KBM-7 (cell line): ENCODE measurements around the gene PAPPA.

Source experiments
- DNase-seq: peaks from one replicate; pipeline ENCODE4 v3.0.0-alpha.2; 2015
- in situ Hi-C: fragments of 300-500 bp; cut with MboI; formaldehyde crosslinking; loops from 2 replicates; pipeline ENCODE4 v1.14.3; 2020; ENCODE audit warnings: low sequenced_read_pairs, low pct_unique_long_range_greater_than_20kb, mixed read lengths

Gene PAPPA

DNA sequence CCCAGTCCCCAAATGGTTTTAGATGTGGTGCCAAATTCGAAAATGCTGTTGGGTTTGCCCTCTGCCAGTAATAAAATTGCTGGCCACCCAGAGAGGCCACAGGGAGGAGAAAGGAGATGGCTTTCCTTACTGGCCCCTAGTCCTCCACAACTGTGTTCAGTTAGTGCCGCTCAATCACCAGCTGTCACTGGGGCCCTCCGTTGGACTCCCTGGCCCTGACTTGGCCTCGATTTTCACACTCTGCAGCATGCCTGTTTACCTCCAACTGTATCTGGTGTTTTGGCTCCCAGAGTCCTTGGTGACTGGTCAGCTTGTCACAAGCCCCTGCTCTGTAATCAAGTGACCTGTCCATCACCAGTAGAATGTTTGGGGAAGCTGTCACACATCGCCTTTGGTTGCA lies 97.8 kb downstream of the PAPPA start:
- DNase-seq: no peak
- in situ Hi-C loops: no loop called here

DNA sequence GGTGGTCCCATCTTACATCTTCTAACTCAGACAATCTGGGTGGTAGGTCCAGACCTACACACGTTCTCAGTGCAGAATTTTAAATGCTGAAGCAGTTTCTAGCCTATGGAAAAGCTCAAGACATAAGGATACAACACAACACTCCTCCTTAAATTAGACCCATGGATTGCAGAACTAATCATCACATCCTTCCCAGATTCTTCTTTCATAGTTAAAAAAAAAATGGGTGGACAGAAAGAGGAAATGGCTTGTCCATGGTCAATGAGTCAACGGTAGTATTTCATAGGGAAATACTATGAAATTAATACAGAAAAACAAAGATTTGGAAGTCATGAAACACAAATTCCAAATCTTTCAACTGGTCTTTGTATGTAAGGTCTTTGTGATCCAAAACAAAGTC lies 106.9 kb downstream of the PAPPA start:
- in situ Hi-C loops: no loop called here
- no peak for DNase-seq

- in situ Hi-C loops: no loop called here
- DNase-seq: no peak
Measured at GRCh38 chr9:116262448-116262847, 108.9 kb downstream of the PAPPA start.

- in situ Hi-C loops: no loop called here
- DNase-seq: no peak
Measured at GRCh38 chr9:116264361-116264760, 110.8 kb downstream of the PAPPA start.

DNA sequence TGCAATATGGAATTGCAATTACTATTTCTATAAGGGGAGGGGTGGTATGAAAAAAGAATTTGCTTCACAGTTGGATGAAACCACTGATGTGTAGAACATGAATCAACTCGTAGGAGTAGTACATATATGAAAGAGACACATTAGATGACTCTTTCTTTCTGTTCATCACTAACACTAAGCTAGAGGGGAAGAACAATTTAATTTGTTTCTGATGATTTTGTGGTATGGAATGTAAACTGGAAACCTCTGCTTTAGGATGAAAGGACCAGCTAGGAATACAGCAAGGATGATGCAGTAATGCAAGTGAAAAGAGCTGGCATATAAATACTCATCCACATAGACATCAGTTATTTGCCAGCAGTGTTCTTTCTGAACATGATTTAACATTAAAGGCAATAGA lies 113.4 kb downstream of the PAPPA start:
- in situ Hi-C loops: no loop called here
- no peak for DNase-seq

- DNase-seq: no peak
- in situ Hi-C loops: no loop called here
Measured at GRCh38 chr9:116269250-116269649, 115.7 kb downstream of the PAPPA start.

- in situ Hi-C loops: no loop called here
Measured at GRCh38 chr9:116270546-116270945, 117.0 kb downstream of the PAPPA start.

DNA sequence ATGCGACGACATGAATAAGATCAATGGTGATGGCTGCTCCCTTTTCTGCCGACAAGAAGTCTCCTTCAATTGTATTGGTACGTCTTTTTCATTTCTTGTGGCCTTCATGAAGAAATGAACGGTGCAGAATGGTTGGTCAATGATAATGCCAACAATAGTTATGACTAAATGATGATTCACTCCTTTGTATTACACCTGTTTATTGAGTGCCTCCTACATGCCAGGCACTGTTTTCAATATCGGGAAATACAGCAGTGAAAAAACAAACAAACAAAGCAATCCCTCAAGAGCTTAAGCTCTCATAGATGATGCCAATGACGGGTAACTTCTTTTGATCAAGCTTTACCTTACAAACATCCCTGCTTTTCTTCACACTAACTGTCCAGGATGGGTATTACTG lies 117.7 kb downstream of the PAPPA start:
- in situ Hi-C loops: no loop called here
- DNase-seq: no peak

More at GRCh38 chr9:116270546-116270945, 117.0 kb downstream of the PAPPA start:
- no peak for DNase-seq

GRCh38 chr9:116271991-116272390 lies 118.4 kb downstream of the PAPPA start:
- DNase-seq: no peak
- in situ Hi-C loops: no loop called here

DNA sequence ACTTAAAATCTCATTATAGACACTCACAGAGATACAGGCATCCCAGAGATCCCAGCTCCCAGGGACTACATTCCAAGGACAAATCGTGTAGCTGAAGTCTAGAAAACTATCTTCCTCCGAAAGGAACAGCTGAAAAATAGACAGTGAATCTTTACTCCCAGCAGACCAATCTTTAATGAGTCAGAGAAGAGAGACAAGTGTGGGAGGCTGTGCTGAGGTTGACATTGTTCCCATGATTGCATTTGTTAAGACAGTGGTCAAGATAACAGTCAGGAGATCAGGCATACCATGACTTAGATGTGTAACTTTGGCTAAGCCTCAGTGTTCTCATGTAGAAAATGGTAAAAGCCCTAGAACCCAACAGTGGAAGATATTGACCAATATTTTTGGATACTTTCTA lies 120.7 kb downstream of the PAPPA start:
- in situ Hi-C loops: no loop called here
- no peak for DNase-seq

- DNase-seq: no peak
- in situ Hi-C loops: no loop called here
Measured at GRCh38 chr9:116275418-116276195, 122.0 kb downstream of the PAPPA start.

GRCh38 chr9:116276196-116276493 lies 122.6 kb downstream of the PAPPA start:
- in situ Hi-C loops: no loop called here
- no peak for DNase-seq

DNA sequence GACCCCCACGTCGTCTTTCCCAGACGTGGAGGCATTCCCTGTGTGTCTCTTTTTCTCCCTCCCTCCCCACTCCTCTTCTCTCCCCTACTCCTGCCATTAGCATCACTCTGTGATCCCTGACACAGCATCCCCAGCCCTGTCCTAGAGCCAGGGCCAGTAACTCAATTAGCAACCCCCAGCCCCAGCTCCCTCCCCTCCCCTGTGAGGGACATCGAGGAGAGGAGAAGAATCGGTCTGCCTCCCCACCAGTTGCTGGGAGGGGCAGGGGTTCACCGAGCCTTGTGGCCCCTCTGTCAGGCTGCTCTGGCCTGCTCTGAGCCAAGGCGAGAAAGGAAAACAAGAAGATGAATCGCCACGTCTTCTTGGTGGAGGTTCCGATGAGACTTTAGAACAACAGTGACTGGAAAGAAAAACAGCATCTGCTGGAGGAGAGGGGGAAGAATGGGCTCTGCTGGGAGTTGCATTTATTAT lies 123.1 kb downstream of the PAPPA start:
- in situ Hi-C loops: no loop called here

GRCh38 chr9:116278326-116278725 lies 124.7 kb downstream of the PAPPA start:
- in situ Hi-C loops: no loop called here
- no peak for DNase-seq

More for the DNA sequence above, 123.1 kb downstream of the PAPPA start:
- DNase-seq: no peak

DNA sequence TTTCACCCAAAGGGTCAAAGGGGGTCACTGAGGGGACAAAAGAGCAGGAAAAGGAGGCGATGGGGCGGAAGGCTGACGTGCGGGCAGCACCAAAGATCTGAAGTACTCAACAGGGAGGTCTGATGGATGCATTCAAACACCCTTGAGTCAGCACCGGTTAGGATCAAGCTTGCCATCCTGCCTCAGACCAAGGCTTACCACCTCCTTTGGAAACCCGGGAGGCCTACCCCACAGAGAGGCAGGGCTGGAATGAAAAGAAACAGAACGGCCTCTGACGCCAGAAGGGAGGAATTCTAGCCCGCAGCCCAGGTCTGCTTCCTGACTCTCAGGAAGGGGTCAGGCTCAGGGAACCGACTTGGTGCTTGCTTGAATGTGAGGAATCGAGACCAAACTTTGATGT lies 125.6 kb downstream of the PAPPA start:
- DNase-seq: no peak
- in situ Hi-C loops: no loop called here

DNA sequence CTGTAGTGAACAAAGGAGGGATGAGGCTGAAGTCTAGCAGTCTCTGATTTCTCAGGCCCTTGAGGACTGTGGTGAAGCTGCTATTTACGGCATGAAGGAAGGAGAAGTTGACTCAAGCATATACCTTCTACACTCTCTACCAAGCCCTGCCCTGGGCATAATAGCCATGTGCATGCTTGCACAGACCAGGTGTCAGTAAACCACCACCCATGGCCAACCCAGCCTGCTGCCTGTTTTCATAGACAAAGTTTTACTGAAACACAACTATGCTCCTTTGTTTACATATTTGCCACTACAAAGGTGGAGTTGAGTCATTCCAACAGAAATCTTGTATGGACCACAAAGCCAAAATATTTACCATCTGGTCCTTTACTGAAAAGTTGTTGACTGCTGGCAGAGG lies 126.9 kb downstream of the PAPPA start:
- DNase-seq: no peak
- in situ Hi-C loops: no loop called here

GRCh38 chr9:116282597-116282996 lies 129.0 kb downstream of the PAPPA start:
- in situ Hi-C loops: no loop called here
- DNase-seq: no peak

GRCh38 chr9:116284518-116284917 lies 130.9 kb downstream of the PAPPA start:
- DNase-seq: no peak
- in situ Hi-C loops: no loop called here

DNA sequence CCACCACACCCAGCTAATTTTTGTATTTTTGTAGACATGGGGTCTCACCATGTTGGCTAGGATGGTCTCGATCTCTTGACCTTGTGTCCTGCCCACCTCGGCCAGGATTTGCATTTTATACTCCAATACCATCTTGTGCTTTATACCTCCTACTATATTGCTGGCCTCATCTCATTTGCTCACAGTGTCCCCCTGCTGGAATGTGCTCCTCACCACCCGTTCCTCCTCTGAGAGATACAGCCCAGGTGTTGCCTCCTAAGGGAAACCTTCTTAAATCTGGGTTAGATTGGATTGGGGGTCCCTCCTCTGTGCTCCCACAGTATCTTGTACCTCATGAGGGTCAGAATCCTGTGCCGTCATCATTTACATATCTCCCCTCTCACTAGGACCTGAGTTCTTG lies 131.7 kb downstream of the PAPPA start:
- in situ Hi-C loops: no loop called here
- DNase-seq: no peak

GRCh38 chr9:116286297-116286696 lies 132.7 kb downstream of the PAPPA start:
- in situ Hi-C loops: no loop called here
- DNase-seq: no peak

- in situ Hi-C loops: no loop called here
- DNase-seq: no peak
Measured at GRCh38 chr9:116287721-116288120, 134.1 kb downstream of the PAPPA start.
